ENCODE measurements around the gene CHML. TPM values are rescaled to one million over a fixed set of nuclear protein-coding genes. Genes with fewer than 3 reads are reported as not detected.
A peak's percentile ranks its signal among the peaks of the same experiment; 100 is the strongest.

The CHML gene
- total RNA-seq, 1 experiment from 2014 or later = 26.7 TPM

- H3K27me3 ChIP-seq = no peaks in the 10 kb centered on the region
- H3K36me3 ChIP-seq = no peaks in the 10 kb centered on the region
- H3K4me1 ChIP-seq = peaks cover 11% of the 10 kb centered on the region; the same call in 1 of the 2 replicates
- no peak overlapping the region for H3K4me3 ChIP-seq
- H3K27ac ChIP-seq = no peak overlapping the region
- H3K9me3 ChIP-seq (replicated peaks) = no peaks in the 10 kb centered on the region
- DNase-seq = no peak
These were observed 24.9 kb downstream of the CHML start for GRCh38 chr1:241615043-241615974.

GRCh38 chr1:241614572-241614971 lies 25.6 kb downstream of the CHML start:
- DNase-seq = no peak
- Histone ChIP-seq H3K4me1 (peaks cover 14% of the 10 kb centered on the region; the same call in 1 of the 2 replicates), H3K9me3 (replicated peaks) (no peaks in the 10 kb centered on the region), H3K4me3 (no peak overlapping the region), H3K36me3 (no peaks in the 10 kb centered on the region), H3K27ac (no peak overlapping the region), H3K27me3 (no peaks in the 10 kb centered on the region)

DNA sequence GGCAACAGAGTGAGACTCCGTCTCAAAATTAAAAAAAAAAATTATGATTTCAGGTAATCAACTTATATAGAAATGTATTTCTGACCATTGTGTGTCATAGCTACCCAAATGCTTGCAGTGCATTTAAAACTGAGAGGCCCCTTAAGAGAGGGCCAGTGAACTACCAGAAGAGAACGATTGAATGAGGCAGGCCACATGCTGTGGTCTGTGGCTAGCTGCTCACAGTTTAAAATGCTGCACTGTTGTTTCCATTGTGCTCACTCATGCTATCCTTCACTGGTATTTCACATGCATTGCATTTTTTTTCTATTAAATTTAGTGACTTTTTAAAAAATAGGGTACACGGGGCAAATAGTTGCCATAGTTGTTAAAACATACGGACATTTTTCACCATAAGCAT lies 26.0 kb downstream of the CHML start:
- no peak overlapping the region for H3K4me3 ChIP-seq
- H3K27me3 ChIP-seq = no peaks in the 10 kb centered on the region
- H3K27ac ChIP-seq = no peak overlapping the region
- H3K36me3 ChIP-seq = no peaks in the 10 kb centered on the region
- H3K4me1 ChIP-seq = peaks cover 14% of the 10 kb centered on the region; the same call in 1 of the 2 replicates
- H3K9me3 ChIP-seq (replicated peaks) = no peaks in the 10 kb centered on the region
- DNase-seq = no peak

DNA sequence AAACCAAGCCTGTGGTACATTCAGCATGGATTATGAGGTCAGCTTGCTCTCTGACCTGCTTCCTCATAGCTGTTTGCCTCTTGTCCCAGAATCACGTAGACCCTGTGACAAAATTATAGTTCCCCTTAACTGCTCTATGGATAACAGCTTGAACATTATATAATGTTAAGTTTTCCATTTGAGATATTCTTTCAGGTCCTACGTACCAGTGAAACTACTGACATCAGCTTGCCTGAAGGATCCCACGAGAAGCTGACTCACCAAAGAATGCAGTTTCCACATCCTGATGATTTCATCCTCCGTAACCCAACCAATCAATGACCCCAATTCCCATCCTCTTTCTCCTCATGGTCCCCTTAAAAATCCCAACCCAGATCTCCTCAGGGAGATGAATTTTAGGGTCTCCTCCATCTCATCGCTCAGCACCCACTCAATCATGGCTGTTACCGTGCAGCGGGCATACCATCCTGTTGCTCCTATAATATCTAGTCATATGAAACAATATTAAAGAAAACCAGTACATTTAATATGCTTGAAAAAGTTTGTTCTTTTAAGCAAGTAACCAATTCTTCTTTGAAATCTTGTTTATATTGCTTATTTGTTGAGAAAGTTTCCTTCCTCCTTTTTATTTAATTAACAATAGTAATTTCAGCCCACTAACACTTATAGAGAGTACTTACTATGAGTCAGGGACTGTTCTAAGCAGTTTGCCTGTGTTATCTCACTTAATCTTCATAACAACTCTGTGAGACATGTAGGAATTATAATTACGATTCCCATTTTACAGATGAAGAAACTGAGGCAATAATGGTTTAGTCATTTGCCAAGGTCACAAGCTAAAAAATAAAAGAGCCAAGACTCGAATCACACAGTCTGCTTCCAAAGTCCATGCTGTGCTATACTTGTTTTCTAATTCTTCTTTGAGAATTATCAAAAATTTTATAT lies 27.4 kb downstream of the CHML start:
- Histone ChIP-seq H3K4me1 (peaks cover 14% of the 10 kb centered on the region; the same call in 1 of the 2 replicates), H3K27ac (peak overlapping the region; percentile 37), H3K4me3 (no peak overlapping the region), H3K36me3 (no peaks in the 10 kb centered on the region), H3K9me3 (replicated peaks) (no peaks in the 10 kb centered on the region), H3K27me3 (no peaks in the 10 kb centered on the region)
- peak; percentile 11 to 26 for DNase-seq

GRCh38 chr1:241611736-241612135 lies 28.4 kb downstream of the CHML start:
- Histone ChIP-seq H3K27ac (no peak overlapping the region), H3K4me1 (peaks cover 14% of the 10 kb centered on the region; the same call in 1 of the 2 replicates), H3K9me3 (replicated peaks) (no peaks in the 10 kb centered on the region), H3K4me3 (no peak overlapping the region), H3K27me3 (no peaks in the 10 kb centered on the region), H3K36me3 (no peaks in the 10 kb centered on the region)
- DNase-seq = no peak

GRCh38 chr1:241611063-241611462 lies 29.1 kb downstream of the CHML start:
- Histone ChIP-seq H3K4me3 (no peak overlapping the region), H3K36me3 (no peaks in the 10 kb centered on the region), H3K27me3 (no peaks in the 10 kb centered on the region), H3K27ac (no peak overlapping the region), H3K9me3 (replicated peaks) (no peaks in the 10 kb centered on the region), H3K4me1 (peaks cover 14% of the 10 kb centered on the region; the same call in 1 of the 2 replicates)
- peak; percentile 7 to 69 for DNase-seq

- Histone ChIP-seq H3K36me3 (no peaks in the 10 kb centered on the region), H3K4me1 (peaks cover 14% of the 10 kb centered on the region; the same call in 1 of the 2 replicates), H3K27me3 (no peaks in the 10 kb centered on the region), H3K4me3 (no peak overlapping the region), H3K27ac (no peak overlapping the region), H3K9me3 (replicated peaks) (no peaks in the 10 kb centered on the region)
- peak; percentile 13 to 25 for DNase-seq
These were observed 29.9 kb downstream of the CHML start for GRCh38 chr1:241610056-241610815.

- H3K4me1 ChIP-seq = peaks cover 14% of the 10 kb centered on the region; the same call in 1 of the 2 replicates
- no peaks in the 10 kb centered on the region for H3K36me3 ChIP-seq
- no peaks in the 10 kb centered on the region for H3K9me3 ChIP-seq (replicated peaks)
- no peak for DNase-seq
- no peak overlapping the region for H3K4me3 ChIP-seq
- H3K27ac ChIP-seq = no peak overlapping the region
- no peaks in the 10 kb centered on the region for H3K27me3 ChIP-seq
These were observed 31.7 kb downstream of the CHML start for GRCh38 chr1:241608379-241609033.

DNA sequence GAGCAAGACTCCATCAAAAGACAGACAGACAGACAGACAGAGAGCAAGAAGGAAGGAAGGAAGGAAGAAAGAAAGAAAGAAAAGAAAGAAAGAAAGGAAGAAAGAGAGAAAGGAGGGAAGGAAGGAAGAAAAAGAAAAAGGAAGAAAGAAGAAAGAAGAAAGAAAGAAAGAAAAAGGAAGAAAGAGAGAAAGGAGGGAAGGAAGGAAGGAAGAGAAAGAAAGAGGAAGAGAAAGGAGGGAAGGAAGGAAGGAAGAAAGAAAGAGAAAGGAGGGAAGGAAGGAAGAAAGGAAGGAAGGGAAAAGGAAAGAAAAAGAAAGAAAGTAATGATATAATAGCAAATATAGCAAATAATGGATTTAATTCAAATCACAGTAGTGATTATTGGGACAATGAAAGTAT lies 32.7 kb downstream of the CHML start:
- Histone ChIP-seq H3K27ac (no peak overlapping the region), H3K4me1 (0 out of 2 replicates have a peak, but pooled peaks cover 7% of the 10 kb centered on the region)
- DNase-seq = no peak

DNA sequence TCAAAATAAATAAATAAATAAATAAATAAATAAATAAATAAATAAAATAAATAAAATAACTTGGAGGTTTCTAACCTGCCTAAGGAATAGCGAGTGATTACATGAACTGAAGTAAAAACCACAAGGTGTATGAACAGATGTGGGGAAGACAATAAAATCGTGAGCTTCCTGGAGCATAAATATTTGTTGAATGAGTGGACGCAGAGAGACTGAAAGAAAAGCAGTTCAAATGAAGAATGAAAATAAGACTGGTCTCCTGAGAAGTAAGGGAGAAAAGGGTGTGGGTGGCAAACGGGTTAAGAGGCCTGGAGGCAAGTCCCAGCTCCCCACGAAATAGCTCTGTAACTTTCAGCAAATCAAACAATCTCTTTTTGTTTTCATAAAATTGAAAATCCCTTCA lies 33.6 kb downstream of the CHML start:
- DNase-seq = no peak

More for the DNA sequence above, 32.7 kb downstream of the CHML start:
- H3K9me3 ChIP-seq (replicated peaks) = no peaks in the 10 kb centered on the region
- no peak overlapping the region for H3K4me3 ChIP-seq
- no peaks in the 10 kb centered on the region for H3K27me3 ChIP-seq
- no peaks in the 10 kb centered on the region for H3K36me3 ChIP-seq

GRCh38 chr1:241605146-241605805 lies 34.9 kb downstream of the CHML start:
- no peak for DNase-seq
- Histone ChIP-seq H3K27ac (no peak overlapping the region), H3K4me1 (0 out of 2 replicates have a peak, but pooled peaks cover 2% of the 10 kb centered on the region)

More for the DNA sequence above, 33.6 kb downstream of the CHML start:
- Histone ChIP-seq H3K9me3 (replicated peaks) (no peaks in the 10 kb centered on the region), H3K36me3 (no peaks in the 10 kb centered on the region), H3K4me1 (0 out of 2 replicates have a peak, but pooled peaks cover 2% of the 10 kb centered on the region), H3K27me3 (no peaks in the 10 kb centered on the region), H3K27ac (no peak overlapping the region), H3K4me3 (no peak overlapping the region)

DNA sequence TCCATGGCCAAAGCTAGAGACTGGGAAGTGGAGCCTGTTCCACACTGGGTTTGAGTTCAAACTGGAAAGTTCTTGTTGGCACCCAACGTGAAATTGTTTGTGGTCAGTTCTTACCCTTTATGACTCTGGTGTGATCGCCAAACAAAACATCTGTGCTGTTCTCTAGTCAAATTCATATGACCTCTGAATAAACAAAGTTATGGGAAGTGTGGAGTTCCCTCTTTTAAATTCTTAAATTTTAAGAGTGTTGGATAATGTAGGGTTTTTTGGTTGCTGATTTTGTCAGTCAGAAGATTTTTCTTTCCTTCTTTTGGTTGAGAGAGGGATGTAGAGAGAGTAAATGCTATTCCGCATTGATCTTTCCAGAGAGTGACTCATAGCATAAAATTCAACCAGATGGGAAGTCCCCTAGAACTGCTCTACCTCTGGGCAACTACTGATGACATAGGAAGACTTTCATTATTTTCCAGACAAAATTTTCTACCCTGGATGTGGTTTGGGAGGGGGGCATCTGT lies 36.4 kb downstream of the CHML start:
- Histone ChIP-seq H3K9me3 (replicated peaks) (no peaks in the 10 kb centered on the region), H3K27ac (no peak overlapping the region), H3K36me3 (no peaks in the 10 kb centered on the region), H3K4me3 (no peak overlapping the region), H3K27me3 (no peaks in the 10 kb centered on the region), H3K4me1 (no peaks in the 10 kb centered on the region)
- DNase-seq = no peak

More at GRCh38 chr1:241605146-241605805, 34.9 kb downstream of the CHML start:
- no peaks in the 10 kb centered on the region for H3K9me3 ChIP-seq (replicated peaks)
- H3K27me3 ChIP-seq = no peaks in the 10 kb centered on the region
- no peak overlapping the region for H3K4me3 ChIP-seq
- no peaks in the 10 kb centered on the region for H3K36me3 ChIP-seq

DNA sequence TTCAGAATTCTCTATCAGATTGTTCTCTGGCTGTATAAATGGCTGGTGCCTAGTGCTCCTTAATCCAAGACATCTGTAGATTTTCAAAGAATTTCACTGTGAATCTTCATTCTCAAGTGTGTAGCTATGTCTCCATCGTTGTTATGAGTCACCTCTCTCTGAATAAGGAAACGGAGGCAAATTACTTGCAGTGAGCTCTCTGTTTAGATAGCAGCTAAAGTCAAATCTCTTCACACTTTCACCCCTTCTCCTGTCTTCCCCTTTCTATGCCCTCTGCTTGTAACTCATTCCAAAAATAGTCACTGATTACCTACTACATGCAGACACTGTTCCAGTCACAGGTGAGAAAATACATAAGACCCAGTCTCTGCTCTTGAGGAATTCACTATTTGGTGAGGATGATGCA lies 39.7 kb downstream of the CHML start:
- H3K9me3 ChIP-seq (replicated peaks) = no peaks in the 10 kb centered on the region
- H3K27ac ChIP-seq = no peak overlapping the region
- H3K4me3 ChIP-seq = no peak overlapping the region
- no peak for DNase-seq
- H3K27me3 ChIP-seq = no peaks in the 10 kb centered on the region
- H3K36me3 ChIP-seq = no peaks in the 10 kb centered on the region
- H3K4me1 ChIP-seq = no peaks in the 10 kb centered on the region

Measured in SJCRH30 (cell line).